HepG2 (cell line): ENCODE results near the gene MAN2C1. TPM values are rescaled to one million over a fixed set of nuclear protein-coding genes. Genes with fewer than 3 reads are reported as not detected.

ENCODE experiments used
- ARID3A ChIP-seq: IDR thresholded peaks from 2 replicates; pipeline ENCODE4 v1.6.1; 2012; ENCODE audit warnings: low read depth, low read length, improper control_type of control experiment
- ATF1 ChIP-seq: IDR thresholded peaks from 2 replicates; pipeline ENCODE4 v1.6.1; 2016; ENCODE audit warnings: mild to moderate bottlenecking, control low read depth
- CCDC6 ChIP-seq: sonication (generic); formaldehyde crosslinking; IDR thresholded peaks from 2 replicates; pipeline ENCODE4 v1.8.1; 2022; ENCODE audit warnings: mild to moderate bottlenecking, missing genetic modification reagents, moderate library complexity
- E2F1 ChIP-seq: sonication (generic); formaldehyde crosslinking; IDR thresholded peaks from 2 replicates; pipeline ENCODE4 v1.5.0; 2020; ENCODE audit warnings: missing genetic modification reagents
- HDAC2 ChIP-seq: sonication (generic); formaldehyde crosslinking; IDR thresholded peaks from 2 replicates; pipeline ENCODE4 v1.4.0; 2020; ENCODE audit warnings: missing genetic modification reagents
- HMGA1 ChIP-seq: sonication (generic); formaldehyde crosslinking; conservative IDR thresholded peaks from 2 replicates; pipeline ENCODE4 v1.4.0; 2020; ENCODE audit warnings: missing genetic modification reagents
- HOXA5 ChIP-seq: sonication (generic); formaldehyde crosslinking; IDR thresholded peaks from 2 replicates; pipeline ENCODE4 v1.4.0; 2020; ENCODE audit warnings: missing genetic modification reagents
- KAT8 ChIP-seq: IDR thresholded peaks from 2 replicates; pipeline ENCODE4 v1.6.1; 2016; ENCODE audit warnings: missing genetic modification reagents, missing compliant biosample characterization
- KLF13 ChIP-seq: sonication (generic); formaldehyde crosslinking; IDR thresholded peaks from 2 replicates; pipeline ENCODE4 v1.4.0; 2020; ENCODE audit warnings: mild to moderate bottlenecking, missing genetic modification reagents
- LCORL ChIP-seq, 2 experiments: fragments of 450-650 bp in 1 of 2; sonication (generic) in 1 of 2; formaldehyde crosslinking in 1 of 2; IDR thresholded peaks; 2 replicates each; pipeline versions ENCODE4 v1.5.0 to v1.6.1; 2017 to 2020; ENCODE audit warnings: antibody characterized with exemption in 1 of 2, missing genetic modification reagents in 1 of 2
- NAIF1 ChIP-seq: sonication (generic); formaldehyde crosslinking; IDR thresholded peaks from 2 replicates; pipeline ENCODE4 v1.5.0; 2020; ENCODE audit warnings: mild to moderate bottlenecking, missing genetic modification reagents, borderline replicate concordance
- NRL ChIP-seq: sonication (generic); formaldehyde crosslinking; IDR thresholded peaks from 2 replicates; pipeline ENCODE4 v1.5.0; 2020; ENCODE audit warnings: missing genetic modification reagents, mild to moderate bottlenecking, moderate library complexity, borderline replicate concordance
- PCBP2 ChIP-seq: fragments of 200-400 bp; formaldehyde crosslinking; optimal IDR thresholded peaks from 2 replicates; pipeline ENCODE3; 2018; ENCODE audit warnings: low read length, low read depth; ENCODE audit not compliant: poor library complexity, severe bottlenecking
- PPARG ChIP-seq: conservative IDR thresholded peaks from 2 replicates; pipeline ENCODE4 v1.6.1; 2016; ENCODE audit warnings: missing biosample characterization, missing genetic modification reagents
- PTBP1 ChIP-seq: fragments of 200-400 bp; formaldehyde crosslinking; IDR thresholded peaks from 2 replicates; pipeline ENCODE4 v1.6.1; 2018; ENCODE audit warnings: low read length, low read depth; ENCODE audit not compliant: poor library complexity, severe bottlenecking
- RARG ChIP-seq: sonication (generic); formaldehyde crosslinking; IDR thresholded peaks from 2 replicates; pipeline ENCODE4 v1.4.0; 2020; ENCODE audit warnings: low read depth, mild to moderate bottlenecking, missing genetic modification reagents
- SRSF9 ChIP-seq: fragments of 200-400 bp; formaldehyde crosslinking; IDR thresholded peaks from 2 replicates; pipeline ENCODE4 v1.6.1; 2018; ENCODE audit warnings: borderline replicate concordance, mild to moderate bottlenecking, low read depth, low read length; ENCODE audit not compliant: insufficient read depth, poor library complexity, severe bottlenecking
- TBP ChIP-seq: sonication (generic); formaldehyde crosslinking; IDR thresholded peaks from 2 replicates; pipeline ENCODE4 v1.5.0; 2020; ENCODE audit warnings: missing genetic modification reagents
- TBX3 ChIP-seq: fragments of 450-650 bp; IDR thresholded peaks from 2 replicates; pipeline ENCODE4 v1.6.1; 2017; ENCODE audit warnings: antibody characterized with exemption, mild to moderate bottlenecking, inconsistent platforms, borderline replicate concordance
- TFAP4 ChIP-seq: sonication (generic); IDR thresholded peaks from 2 replicates; pipeline ENCODE4 v1.6.1; 2016; ENCODE audit warnings: low read depth, borderline replicate concordance
- THAP11 ChIP-seq: IDR thresholded peaks from 2 replicates; pipeline ENCODE4 v1.6.1; 2016; ENCODE audit warnings: missing biosample characterization, missing genetic modification reagents
- ZBTB20 ChIP-seq: sonication (generic); formaldehyde crosslinking; IDR thresholded peaks from 2 replicates; pipeline ENCODE4 v1.8.1; 2023; ENCODE audit warnings: missing genetic modification reagents, low read depth, mild to moderate bottlenecking, borderline replicate concordance
- ZKSCAN8 ChIP-seq: IDR thresholded peaks from 2 replicates; pipeline ENCODE4 v1.6.1; 2016; ENCODE audit warnings: borderline replicate concordance, missing genetic modification reagents, missing compliant biosample characterization
- ZNF143 ChIP-seq: sonication (generic); formaldehyde crosslinking; IDR thresholded peaks from 2 replicates; pipeline ENCODE4 v1.4.0; 2020; ENCODE audit warnings: missing genetic modification reagents
- ZNF20 ChIP-seq: sonication (generic); formaldehyde crosslinking; IDR thresholded peaks from 2 replicates; pipeline ENCODE4 v1.4.0; 2020; ENCODE audit warnings: mild to moderate bottlenecking, moderate library complexity, missing genetic modification reagents
- ZNF3 ChIP-seq: IDR thresholded peaks from 2 replicates; pipeline ENCODE4 v1.7.0; 2017; ENCODE audit warnings: inconsistent platforms
- ZNF44 ChIP-seq: sonication (generic); formaldehyde crosslinking; IDR thresholded peaks from 2 replicates; pipeline ENCODE4 v1.5.1; 2020; ENCODE audit warnings: mild to moderate bottlenecking, missing genetic modification reagents
- ZNF883 ChIP-seq: sonication (generic); formaldehyde crosslinking; IDR thresholded peaks from 2 replicates; pipeline ENCODE4 v1.5.1; 2020; ENCODE audit warnings: mild to moderate bottlenecking, missing genetic modification reagents; ENCODE audit errors: not compliant biosample characterization
- polyA plus RNA-seq, 8 experiments: library from polyadenylated mRNA; depleted of rRNA in 3 of 8; stranded (reverse) in 7 of 8; unstranded in 1 of 8; fragments of >200 nt; fragmentation: Illumina TruSeq in 4 of 8; extraction: Trizol in 4 of 8; gene quantifications; 2 replicates each; pipeline versions ENCODE4 v1.2.1 to v1.2.3, GENCODE V29; 2011 to 2016; ENCODE audit warnings: low read depth in 4 of 8, missing spikeins in 1 of 8, mixed read lengths in 1 of 8; ENCODE audit not compliant: insufficient read depth in 1 of 8
- total RNA-seq, 5 experiments: library from RNA; depleted of rRNA; stranded (reverse); fragments of >200 nt; fragmentation: Illumina TruSeq; extraction: Trizol; gene quantifications; 2 replicates each; pipeline ENCODE4 v1.2.3, GENCODE V29; 2016; ENCODE audit warnings: low read depth in 1 of 5

MAN2C1 gene
- total and polyA plus RNA-seq, 2 of the 13 experiments (the other 11 are each of a cell fraction or from before 2014, with no cell fraction given) = 62.6 to 71.0 TPM

- TF ChIP-seq SRSF9 (no peak), HMGA1 (no peak), TBP (no peak), KLF13 (0 out of 2 replicates have a peak, but pooled peaks have one; percentile 53), E2F1 (CRISPR knock-in tag) (peak; percentile 97), NAIF1 (CRISPR knock-in tag) (no peak), RARG (CRISPR knock-in tag) (no peak), THAP11 (CRISPR knock-in tag) (peak; percentile 91), LCORL (IDR thresholded peaks at IDR 0.05) (peak; percentile 64), LCORL (CRISPR knock-in tag; IDR thresholded peaks at IDR 0.05) (peak; percentile 54; the same call in 1 of the 2 replicates), PTBP1 (peak; percentile 62), ZNF3 (CRISPR knock-in tag) (no peak), ZNF20 (CRISPR knock-in tag) (no peak), HOXA5 (CRISPR knock-in tag) (no peak; the same call in 1 of the 2 replicates), PCBP2 (no peak), KAT8 (CRISPR knock-in tag) (peak; percentile 100), CCDC6 (CRISPR knock-in tag) (peak; percentile 61; the same call in 1 of the 2 replicates), ATF1 (peak; percentile 50), PPARG (CRISPR knock-in tag) (0 out of 2 replicates have a peak, but pooled peaks have one; percentile 28), TBX3 (no peak), NRL (peak; percentile 86; the same call in 1 of the 2 replicates), ZBTB20 (peak; percentile 74; the same call in 1 of the 2 replicates), ZNF44 (CRISPR knock-in tag) (peak; percentile 41; the same call in 1 of the 2 replicates), TFAP4 (peak; percentile 60; the same call in 1 of the 2 replicates), HDAC2 (CRISPR knock-in tag) (peak; percentile 90), ZKSCAN8 (CRISPR knock-in tag) (peak; percentile 86), ZNF143 (CRISPR knock-in tag) (peak; percentile 81), ARID3A (no peak), ZNF883 (CRISPR knock-in tag) (peak; percentile 31)
Observed at GRCh38 chr15:75335705-75336355, 32.6 kb downstream of the MAN2C1 start, which contains the start of gene COMMD4 (continued).
